ENCODE data around the gene GRIN3B. TPM values are rescaled to one million over a fixed set of nuclear protein-coding genes. Genes with fewer than 3 reads are reported as not detected.

Gene GRIN3B
- polyA plus RNA-seq, 1 of the 3 experiments (the other 2 are of a cell fraction), result 1.5 TPM

DNA sequence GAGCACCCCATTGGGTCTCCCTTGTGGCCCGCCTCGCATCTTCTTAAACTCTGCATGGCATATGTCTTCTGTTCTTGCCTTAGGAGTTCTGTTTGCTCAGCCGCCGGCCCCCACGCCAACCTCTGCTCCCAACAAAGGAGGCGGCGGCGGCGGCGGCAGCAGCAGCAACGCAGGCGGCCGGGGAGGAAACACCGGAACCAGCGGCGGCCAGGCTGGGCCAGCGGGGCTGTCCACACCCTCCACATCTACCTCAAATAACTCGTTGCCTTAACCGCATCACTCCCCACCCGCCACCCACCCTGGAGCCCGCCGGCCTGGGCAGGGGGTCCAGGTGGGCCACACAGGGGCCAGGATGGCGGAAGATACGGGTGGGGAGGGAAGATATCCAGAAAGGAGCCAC is 28.4 kb upstream of the GRIN3B start:
- Histone ChIP-seq H4K20me1 (ENCODE audit: insufficient read depth) (no peaks in the 10 kb centered on the region), H3K36me3 (replicated peaks in 1 of 2; ENCODE audit: control insufficient read depth in 1 of 2, insufficient read depth in 2 of 2, low read length in 1 of 2) (peaks cover 14 to 31% of the 10 kb centered on the region in 2 experiments), H3K9me3 (no peaks in the 10 kb centered on the region), H3K27ac (ENCODE audit: low read depth in 2 of 2, low read length in 1 of 2) (no peak overlapping the region), H3K9ac (no peak overlapping the region), H3K4me2 (no peak overlapping the region), H3F3A (replicated peaks; ENCODE audit: insufficient read depth) (peaks cover 5% of the 10 kb centered on the region), H3K4me3 (ENCODE audit: low read depth in 2 of 2, low read length in 1 of 2) (no peak overlapping the region), H3K9me2 (no peaks in the 10 kb centered on the region), H3K27me3 (ENCODE audit: insufficient read depth) (no peaks in the 10 kb centered on the region), H3K4me1 (ENCODE audit: control insufficient read depth in 1 of 2, insufficient read depth in 2 of 2, low read depth in 1 of 2, low read length in 1 of 2) (no peaks in the 10 kb centered on the region), H3K79me2 (ENCODE audit: insufficient read depth) (no peaks in the 10 kb centered on the region), H2AFZ (ENCODE audit: low read depth) (no peak overlapping the region)
- ChIA-PET POLR2A (no interaction called here), CTCF (interaction anchor here (1.6 to 3.8 kb wide), 2 partner anchors 10 to 49 kb away, joined by 5 to 30 read pairs; partner anchors contain the start of gene WDR18)
- TF ChIP-seq EP300 (IDR thresholded peaks at IDR 0.05; ENCODE audit: borderline replicate concordance in 1 of 2, low read depth in 1 of 2, low read length in 1 of 2) (no peak), JUND (IDR thresholded peaks at IDR 0.05) (no peak), MXI1 (IDR thresholded peaks at IDR 0.05; ENCODE audit: low read depth, low read length) (no peak), ELF1 (IDR thresholded peaks at IDR 0.05) (no peak), NFIC (IDR thresholded peaks at IDR 0.05; ENCODE audit: borderline replicate concordance) (no peak), GABPA (IDR thresholded peaks at IDR 0.05; ENCODE audit: low read depth) (no peak), FOXJ3 (CRISPR knock-in tag; IDR thresholded peaks at IDR 0.05) (no peak), RAD21 (IDR thresholded peaks at IDR 0.05; ENCODE audit: low read length) (no peak)
- TF ChIP-seq, protein P1, sequence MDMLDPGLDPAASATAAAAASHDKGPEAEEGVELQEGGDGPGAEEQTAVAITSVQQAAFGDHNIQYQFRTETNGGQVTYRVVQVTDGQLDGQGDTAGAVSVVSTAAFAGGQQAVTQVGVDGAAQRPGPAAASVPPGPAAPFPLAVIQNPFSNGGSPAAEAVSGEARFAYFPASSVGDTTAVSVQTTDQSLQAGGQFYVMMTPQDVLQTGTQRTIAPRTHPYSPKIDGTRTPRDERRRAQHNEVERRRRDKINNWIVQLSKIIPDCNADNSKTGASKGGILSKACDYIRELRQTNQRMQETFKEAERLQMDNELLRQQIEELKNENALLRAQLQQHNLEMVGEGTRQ (IDR thresholded peaks at IDR 0.05; ENCODE audit: borderline replicate concordance, low read depth, low read length), result no peak
- TF ChIP-seq, protein P2, sequence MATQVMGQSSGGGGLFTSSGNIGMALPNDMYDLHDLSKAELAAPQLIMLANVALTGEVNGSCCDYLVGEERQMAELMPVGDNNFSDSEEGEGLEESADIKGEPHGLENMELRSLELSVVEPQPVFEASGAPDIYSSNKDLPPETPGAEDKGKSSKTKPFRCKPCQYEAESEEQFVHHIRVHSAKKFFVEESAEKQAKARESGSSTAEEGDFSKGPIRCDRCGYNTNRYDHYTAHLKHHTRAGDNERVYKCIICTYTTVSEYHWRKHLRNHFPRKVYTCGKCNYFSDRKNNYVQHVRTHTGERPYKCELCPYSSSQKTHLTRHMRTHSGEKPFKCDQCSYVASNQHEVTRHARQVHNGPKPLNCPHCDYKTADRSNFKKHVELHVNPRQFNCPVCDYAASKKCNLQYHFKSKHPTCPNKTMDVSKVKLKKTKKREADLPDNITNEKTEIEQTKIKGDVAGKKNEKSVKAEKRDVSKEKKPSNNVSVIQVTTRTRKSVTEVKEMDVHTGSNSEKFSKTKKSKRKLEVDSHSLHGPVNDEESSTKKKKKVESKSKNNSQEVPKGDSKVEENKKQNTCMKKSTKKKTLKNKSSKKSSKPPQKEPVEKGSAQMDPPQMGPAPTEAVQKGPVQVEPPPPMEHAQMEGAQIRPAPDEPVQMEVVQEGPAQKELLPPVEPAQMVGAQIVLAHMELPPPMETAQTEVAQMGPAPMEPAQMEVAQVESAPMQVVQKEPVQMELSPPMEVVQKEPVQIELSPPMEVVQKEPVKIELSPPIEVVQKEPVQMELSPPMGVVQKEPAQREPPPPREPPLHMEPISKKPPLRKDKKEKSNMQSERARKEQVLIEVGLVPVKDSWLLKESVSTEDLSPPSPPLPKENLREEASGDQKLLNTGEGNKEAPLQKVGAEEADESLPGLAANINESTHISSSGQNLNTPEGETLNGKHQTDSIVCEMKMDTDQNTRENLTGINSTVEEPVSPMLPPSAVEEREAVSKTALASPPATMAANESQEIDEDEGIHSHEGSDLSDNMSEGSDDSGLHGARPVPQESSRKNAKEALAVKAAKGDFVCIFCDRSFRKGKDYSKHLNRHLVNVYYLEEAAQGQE (IDR thresholded peaks at IDR 0.05; ENCODE audit: low read depth, low read length), result no peak
- TF ChIP-seq, protein P3, sequence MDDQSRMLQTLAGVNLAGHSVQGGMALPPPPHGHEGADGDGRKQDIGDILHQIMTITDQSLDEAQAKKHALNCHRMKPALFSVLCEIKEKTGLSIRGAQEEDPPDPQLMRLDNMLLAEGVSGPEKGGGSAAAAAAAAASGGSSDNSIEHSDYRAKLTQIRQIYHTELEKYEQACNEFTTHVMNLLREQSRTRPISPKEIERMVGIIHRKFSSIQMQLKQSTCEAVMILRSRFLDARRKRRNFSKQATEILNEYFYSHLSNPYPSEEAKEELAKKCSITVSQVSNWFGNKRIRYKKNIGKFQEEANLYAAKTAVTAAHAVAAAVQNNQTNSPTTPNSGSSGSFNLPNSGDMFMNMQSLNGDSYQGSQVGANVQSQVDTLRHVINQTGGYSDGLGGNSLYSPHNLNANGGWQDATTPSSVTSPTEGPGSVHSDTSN (IDR thresholded peaks at IDR 0.05), result no peak
- no peak for DNase-seq
- 93% methylated on average over 9 of the region's 24 CpGs for WGBS (ENCODE audit: low lambda C conversion rate)

DNA sequence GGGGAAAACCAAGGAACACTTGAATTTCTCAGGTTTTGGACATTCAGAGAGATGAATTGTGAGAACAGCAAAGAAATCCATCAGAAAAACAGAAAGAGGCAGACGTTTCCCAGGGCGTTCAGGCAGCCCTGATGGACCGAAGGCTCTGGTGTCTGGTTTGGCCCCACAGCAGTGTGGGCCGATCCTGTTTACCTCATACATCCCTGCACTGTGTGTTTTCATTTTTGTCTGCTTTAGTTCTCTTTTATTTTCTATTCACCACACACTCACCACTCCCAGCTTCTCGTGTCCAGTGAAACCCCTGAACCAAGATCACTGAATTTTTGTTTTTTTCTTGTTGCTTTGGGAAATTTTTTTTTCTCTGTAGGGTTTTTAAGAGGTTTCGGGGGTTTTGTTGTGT is 27.9 kb upstream of the GRIN3B start:
- CTCF ChIA-PET, result interaction anchor here (3.8 kb wide), 1 partner anchor 10 kb away, joined by 30 read pairs; the partner anchor contains the start of gene WDR18
- 96% methylated on average over 6 of the region's 6 CpGs for WGBS (ENCODE audit: low lambda C conversion rate)
- no peak for TF ChIP-seq MEF2A (IDR thresholded peaks at IDR 0.05; ENCODE audit: borderline replicate concordance, low read depth)

More for the DNA sequence above, 27.9 kb upstream of the GRIN3B start:
- Histone ChIP-seq H3K36me3 (replicated peaks in 1 of 2; ENCODE audit: control insufficient read depth in 1 of 2, insufficient read depth in 2 of 2, low read length in 1 of 2) (peaks cover 14 to 30% of the 10 kb centered on the region in 2 experiments), H3K4me1 (ENCODE audit: control insufficient read depth in 1 of 2, insufficient read depth in 2 of 2, low read depth in 1 of 2, low read length in 1 of 2) (no peaks in the 10 kb centered on the region), H3K79me2 (ENCODE audit: insufficient read depth) (no peaks in the 10 kb centered on the region), H3F3A (replicated peaks; ENCODE audit: insufficient read depth) (peaks cover 3% of the 10 kb centered on the region), H3K9me3 (no peaks in the 10 kb centered on the region), H3K27ac (ENCODE audit: low read depth in 2 of 2, low read length in 1 of 2) (no peak overlapping the region), H3K4me2 (no peak overlapping the region), H3K9me2 (no peaks in the 10 kb centered on the region), H2AFZ (ENCODE audit: low read depth) (no peak overlapping the region), H3K4me3 (ENCODE audit: low read depth in 2 of 2, low read length in 1 of 2) (no peak overlapping the region), H3K27me3 (ENCODE audit: insufficient read depth) (no peaks in the 10 kb centered on the region), H3K9ac (no peak overlapping the region), H4K20me1 (ENCODE audit: insufficient read depth) (no peaks in the 10 kb centered on the region)
- no peak for DNase-seq
- POLR2A ChIA-PET, result no interaction called here
